Measurements from ENCODE around the gene NEURL1B.

Gene NEURL1B

GRCh38 chr5:172644266-172644665 is 3.2 kb downstream of the NEURL1B start:
- no peak for DNase-seq (ENCODE audit: low read depth in 1 of 2, low spot score in 1 of 2)

DNA sequence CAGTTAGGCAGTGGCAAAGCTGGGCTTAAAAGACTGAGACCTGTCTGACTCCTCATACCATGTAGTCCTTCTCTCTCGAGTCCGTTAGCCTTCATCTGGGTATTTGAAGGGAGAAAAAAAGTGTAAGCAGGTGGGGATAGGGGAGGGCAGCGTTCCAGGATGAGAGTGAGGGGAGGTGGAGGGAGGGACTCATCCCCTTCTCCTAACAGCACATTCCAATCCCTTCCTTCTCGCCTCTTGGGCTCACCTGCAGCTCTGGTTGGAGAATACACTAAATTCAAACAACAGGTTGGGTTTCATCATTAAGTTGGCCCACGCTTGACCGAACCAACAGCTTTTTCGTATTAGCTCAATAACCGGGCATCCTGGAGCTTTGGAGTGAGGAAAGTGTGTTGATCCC is 3.6 kb downstream of the NEURL1B start:
- DNase-seq (ENCODE audit: low read depth in 1 of 2, low spot score in 1 of 2): no peak
- no peak overlapping the region for H3K4me3 ChIP-seq (replicated peaks; ENCODE audit: insufficient read depth, low read length)
- TF ChIP-seq, protein P1, sequence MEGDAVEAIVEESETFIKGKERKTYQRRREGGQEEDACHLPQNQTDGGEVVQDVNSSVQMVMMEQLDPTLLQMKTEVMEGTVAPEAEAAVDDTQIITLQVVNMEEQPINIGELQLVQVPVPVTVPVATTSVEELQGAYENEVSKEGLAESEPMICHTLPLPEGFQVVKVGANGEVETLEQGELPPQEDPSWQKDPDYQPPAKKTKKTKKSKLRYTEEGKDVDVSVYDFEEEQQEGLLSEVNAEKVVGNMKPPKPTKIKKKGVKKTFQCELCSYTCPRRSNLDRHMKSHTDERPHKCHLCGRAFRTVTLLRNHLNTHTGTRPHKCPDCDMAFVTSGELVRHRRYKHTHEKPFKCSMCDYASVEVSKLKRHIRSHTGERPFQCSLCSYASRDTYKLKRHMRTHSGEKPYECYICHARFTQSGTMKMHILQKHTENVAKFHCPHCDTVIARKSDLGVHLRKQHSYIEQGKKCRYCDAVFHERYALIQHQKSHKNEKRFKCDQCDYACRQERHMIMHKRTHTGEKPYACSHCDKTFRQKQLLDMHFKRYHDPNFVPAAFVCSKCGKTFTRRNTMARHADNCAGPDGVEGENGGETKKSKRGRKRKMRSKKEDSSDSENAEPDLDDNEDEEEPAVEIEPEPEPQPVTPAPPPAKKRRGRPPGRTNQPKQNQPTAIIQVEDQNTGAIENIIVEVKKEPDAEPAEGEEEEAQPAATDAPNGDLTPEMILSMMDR (IDR thresholded peaks at IDR 0.05; ENCODE audit: insufficient read depth, low read length): no peak
- TF ChIP-seq GABPA (IDR thresholded peaks at IDR 0.05; ENCODE audit: low read depth) (no peak), REST (IDR thresholded peaks at IDR 0.05; ENCODE audit: insufficient replicate concordance, low read depth) (no peak), SPI1 (IDR thresholded peaks at IDR 0.05; ENCODE audit: borderline replicate concordance, low read depth) (no peak), POLR2AphosphoS5 (IDR thresholded peaks at IDR 0.05; ENCODE audit: low read depth) (no peak)
- H3K27ac ChIP-seq (replicated peaks): no peak overlapping the region
- peaks cover 47% of the 10 kb centered on the region for H3K27me3 ChIP-seq (ENCODE audit: insufficient read depth, poor library complexity, severe bottlenecking)

More at GRCh38 chr5:172644266-172644665, 3.2 kb downstream of the NEURL1B start:
- TF ChIP-seq, protein P1 (IDR thresholded peaks at IDR 0.05; ENCODE audit: insufficient read depth, low read length): no peak
- TF ChIP-seq POLR2AphosphoS5 (IDR thresholded peaks at IDR 0.05; ENCODE audit: low read depth): no peak
- TF ChIP-seq REST (IDR thresholded peaks at IDR 0.05; ENCODE audit: insufficient replicate concordance, low read depth): no peak
- TF ChIP-seq GABPA (IDR thresholded peaks at IDR 0.05; ENCODE audit: low read depth): no peak
- TF ChIP-seq SPI1 (IDR thresholded peaks at IDR 0.05; ENCODE audit: borderline replicate concordance, low read depth): no peak
- H3K27ac ChIP-seq (replicated peaks): no peak overlapping the region
- peaks cover 50% of the 10 kb centered on the region for H3K27me3 ChIP-seq (ENCODE audit: insufficient read depth, poor library complexity, severe bottlenecking)
- no peak overlapping the region for H3K4me3 ChIP-seq (replicated peaks; ENCODE audit: insufficient read depth, low read length)

GRCh38 chr5:172645271-172646055 is 4.4 kb downstream of the NEURL1B start:
- Histone ChIP-seq H3K27me3 (ENCODE audit: insufficient read depth, poor library complexity, severe bottlenecking) (peaks cover 39% of the 10 kb centered on the region), H3K4me3 (replicated peaks; ENCODE audit: insufficient read depth, low read length) (no peak overlapping the region), H3K27ac (replicated peaks) (no peak overlapping the region)
- no peak for DNase-seq (ENCODE audit: low read depth in 1 of 2, low spot score in 1 of 2)
- TF ChIP-seq, protein P1 (IDR thresholded peaks at IDR 0.05; ENCODE audit: insufficient read depth, low read length): no peak
- TF ChIP-seq GABPA (IDR thresholded peaks at IDR 0.05; ENCODE audit: low read depth): no peak
- no peak for TF ChIP-seq REST (IDR thresholded peaks at IDR 0.05; ENCODE audit: insufficient replicate concordance, low read depth)
- no peak for TF ChIP-seq POLR2AphosphoS5 (IDR thresholded peaks at IDR 0.05; ENCODE audit: low read depth)
- TF ChIP-seq SPI1 (IDR thresholded peaks at IDR 0.05; ENCODE audit: borderline replicate concordance, low read depth): no peak

All from HL-60 (cell line).